ENCODE data around the gene OGDH.
A peak's percentile ranks its signal among the peaks of the same experiment; 100 is the strongest.
"Not testable (repeated sequence)": the region's sequence is repeated elsewhere in the genome, so short reads cannot be mapped to it uniquely, and the experiment has no call there.

Gene OGDH

DNA sequence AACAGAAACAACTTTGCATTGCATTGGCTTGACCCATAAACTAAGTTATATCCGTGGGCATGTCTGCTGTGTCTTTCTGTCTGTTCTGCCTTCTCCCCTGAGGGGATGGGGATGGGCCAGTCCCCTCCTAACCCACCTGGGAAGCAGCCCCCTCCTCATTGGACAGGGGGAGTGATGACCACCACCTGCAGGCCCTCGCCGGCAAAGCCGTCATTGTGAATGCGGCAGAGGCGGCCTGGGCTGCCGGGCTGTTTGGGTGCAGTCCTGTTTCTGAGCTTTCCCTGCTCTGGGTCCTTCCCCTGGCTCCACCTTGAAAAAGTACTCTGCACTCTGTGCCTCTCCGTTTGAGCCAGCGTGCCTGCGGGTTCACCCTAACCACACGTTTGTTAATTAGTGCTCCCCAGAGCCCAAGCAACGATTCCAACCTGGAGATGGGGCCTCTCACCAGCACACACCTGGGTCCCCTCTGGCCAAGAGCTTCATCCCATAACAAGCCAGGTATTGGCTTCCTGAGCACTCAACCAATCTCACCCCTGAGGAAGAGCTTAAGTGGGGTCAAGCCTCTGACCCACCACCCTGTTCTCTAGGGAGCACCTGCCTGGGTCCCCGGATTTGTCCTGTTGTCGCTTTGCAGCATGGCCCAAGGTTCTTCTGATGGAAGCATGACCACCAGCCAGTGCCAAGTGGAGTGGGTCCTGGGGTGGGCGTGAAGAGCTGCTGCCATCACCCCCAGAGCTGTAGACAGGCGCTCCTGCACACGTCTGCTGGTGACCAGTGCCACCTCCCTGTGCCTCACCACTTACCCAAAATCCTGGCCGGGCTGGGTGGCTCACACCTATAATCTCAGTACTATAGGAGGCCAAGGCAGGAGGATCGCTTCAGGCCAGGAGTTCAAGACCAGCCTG is 102.8 kb downstream of the OGDH start:
- DNase-seq = no peak

- no peak for DNase-seq
Observed at GRCh38 chr7:44709945-44710596, 103.6 kb downstream of the OGDH start.

DNA sequence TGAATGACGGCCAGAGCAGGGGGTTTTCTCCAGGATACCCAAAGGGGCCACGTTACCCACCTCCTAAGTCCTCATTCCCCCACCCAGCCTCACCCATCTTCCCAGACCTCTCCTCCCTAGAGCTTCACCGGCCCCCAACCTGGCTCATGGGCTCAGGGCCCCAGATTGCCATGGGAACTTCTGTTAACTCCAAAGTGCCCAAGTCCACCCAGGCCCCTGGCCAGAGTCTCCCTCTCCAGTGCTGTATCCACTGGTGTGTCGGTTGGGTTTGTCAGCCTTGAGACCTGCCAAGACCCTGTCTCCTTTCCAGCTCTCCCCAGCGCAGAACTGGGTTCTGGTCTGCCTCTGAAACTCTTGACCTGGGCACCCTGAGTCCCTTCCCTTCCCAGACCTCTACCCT is 105.1 kb downstream of the OGDH start:
- DNase-seq = no peak

DNA sequence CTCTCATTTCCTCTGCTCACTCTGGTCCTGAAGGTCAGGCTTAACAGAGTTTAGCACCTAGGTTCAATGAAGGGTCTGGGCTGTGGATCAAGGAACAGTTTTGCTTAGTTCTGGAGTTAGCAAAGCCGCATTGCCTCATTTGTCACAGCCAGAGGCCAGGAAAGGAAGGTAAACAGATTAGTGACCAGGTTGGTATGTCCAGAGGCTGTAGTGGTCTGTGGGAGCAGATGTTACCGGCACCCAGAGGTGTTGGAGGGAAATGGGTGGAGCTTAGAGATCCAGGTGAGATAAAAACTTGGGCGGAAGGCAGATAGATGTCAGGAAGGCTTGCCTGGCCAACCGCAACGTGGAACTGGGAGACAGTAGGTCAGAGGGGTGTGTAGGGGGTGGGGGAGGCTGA is 105.6 kb downstream of the OGDH start:
- DNase-seq = no peak

DNA sequence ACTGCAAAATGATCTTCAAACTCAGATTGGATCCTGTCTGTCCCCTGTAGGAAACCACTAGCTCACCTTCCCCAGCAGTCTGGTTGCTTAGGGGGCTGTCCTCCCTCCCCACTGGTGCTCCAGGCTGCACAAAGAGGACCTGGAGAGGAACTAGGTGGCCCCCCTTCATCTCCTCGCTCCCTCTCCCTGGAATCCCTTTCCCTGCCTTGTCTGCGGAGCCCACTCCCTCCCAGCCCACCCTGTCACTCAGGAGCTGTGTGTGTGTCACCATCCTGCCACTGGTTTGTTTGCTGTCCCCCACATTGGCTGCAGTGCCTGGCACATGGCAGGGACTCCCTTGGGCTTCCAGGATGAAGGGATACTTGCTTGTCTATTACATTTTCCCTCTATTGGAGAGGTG is 106.7 kb downstream of the OGDH start:
- DNase-seq = no peak

DNA sequence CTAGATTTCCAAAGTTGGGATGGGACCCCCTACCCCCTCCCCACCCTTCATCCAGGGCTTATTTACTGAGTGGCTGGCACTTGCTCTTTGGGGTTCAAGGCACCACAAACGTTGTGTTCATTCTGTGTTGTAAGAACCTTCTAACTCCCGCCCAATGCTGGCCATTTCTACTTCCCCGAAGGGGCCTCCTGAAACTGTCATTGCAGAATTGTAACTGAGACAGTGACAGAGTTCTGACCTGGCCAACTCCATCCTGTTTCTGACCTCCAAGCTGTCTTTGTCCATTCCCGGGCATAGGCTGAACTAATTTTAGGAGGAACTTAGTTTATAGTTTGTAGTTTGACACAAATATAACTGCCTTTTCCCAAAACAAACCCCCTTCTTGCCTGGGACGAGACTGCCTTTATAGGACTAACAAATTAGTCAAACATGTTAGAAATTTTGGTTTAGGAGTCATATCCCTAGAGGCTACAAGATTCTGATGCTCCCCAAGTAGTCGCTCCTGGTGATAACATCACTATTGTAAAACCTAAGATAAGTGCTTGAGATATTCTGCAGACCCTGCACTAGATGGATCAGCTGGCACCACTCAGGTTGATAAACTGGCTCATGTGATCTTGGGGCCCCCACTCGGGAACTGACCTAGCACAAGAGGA is 107.4 kb downstream of the OGDH start:
- DNase-seq = no peak

DNA sequence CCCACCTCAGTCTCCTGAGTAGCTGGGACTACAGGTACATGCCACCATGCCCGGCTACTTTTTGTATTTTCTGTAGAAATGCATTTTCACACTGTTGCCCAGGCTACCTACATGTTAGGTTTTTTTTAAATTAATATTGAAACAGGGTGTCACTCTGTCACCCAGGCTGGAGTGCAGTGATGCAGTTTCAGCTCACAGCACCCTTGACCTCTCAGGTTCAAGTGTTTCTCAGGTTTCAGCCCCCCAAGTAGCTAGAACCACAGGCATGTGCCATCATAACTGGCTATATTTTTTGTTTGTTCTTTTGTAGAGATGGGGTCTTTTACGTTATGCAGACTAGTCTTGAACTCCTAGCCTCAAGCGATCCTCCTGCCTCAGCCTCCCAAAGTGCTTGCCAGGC is 109.8 kb downstream of the OGDH start:
- no peak for DNase-seq

DNA sequence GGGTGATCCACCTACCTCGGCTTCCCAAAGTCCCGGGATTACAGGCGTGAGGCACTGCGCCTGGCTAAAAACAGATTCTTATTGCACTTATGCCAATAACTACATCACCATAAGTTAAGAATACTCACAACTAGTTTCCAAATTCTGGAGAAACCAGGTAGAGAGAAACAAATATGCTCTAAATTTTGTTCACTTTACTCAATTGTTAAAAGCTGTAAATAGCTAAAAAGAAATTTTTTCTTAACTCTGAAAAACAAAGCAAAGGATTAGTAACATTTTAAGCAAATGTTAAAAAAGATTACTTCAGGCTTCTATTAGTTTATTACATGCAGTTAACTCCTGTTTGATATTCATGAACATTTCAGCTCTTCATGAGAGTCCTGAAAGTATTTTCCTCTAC is 113.9 kb downstream of the OGDH start:
- DNase-seq = no peak

DNA sequence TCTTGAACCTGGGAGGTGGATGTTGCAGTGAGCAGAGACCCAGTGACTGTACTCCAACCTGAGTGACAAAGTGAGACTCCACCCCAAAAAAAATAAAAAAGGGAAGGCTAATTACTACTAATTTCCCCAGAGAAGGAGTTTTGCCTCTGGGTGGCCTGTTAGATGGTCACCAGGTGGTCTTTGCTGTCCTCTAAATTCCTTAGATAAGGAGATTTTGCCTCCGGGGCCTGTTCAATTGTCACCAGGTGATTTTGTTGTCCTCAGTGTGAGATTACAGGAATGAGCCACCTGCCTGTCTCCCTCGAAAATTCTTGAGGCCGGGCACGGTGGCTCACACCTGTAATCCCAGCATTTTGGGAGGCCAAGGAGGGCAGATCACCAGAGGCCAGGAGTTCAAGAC is 117.8 kb downstream of the OGDH start:
- no peak for DNase-seq

GRCh38 chr7:44726250-44726649 is 119.8 kb downstream of the OGDH start:
- DNase-seq = not testable (repeated sequence)

- DNase-seq = peak in 1 of 2 experiments; percentile 26
Observed at GRCh38 chr7:44727158-44727936, 120.9 kb downstream of the OGDH start.

- no peak for DNase-seq
Observed at GRCh38 chr7:44727937-44728262, 121.5 kb downstream of the OGDH start.

DNA sequence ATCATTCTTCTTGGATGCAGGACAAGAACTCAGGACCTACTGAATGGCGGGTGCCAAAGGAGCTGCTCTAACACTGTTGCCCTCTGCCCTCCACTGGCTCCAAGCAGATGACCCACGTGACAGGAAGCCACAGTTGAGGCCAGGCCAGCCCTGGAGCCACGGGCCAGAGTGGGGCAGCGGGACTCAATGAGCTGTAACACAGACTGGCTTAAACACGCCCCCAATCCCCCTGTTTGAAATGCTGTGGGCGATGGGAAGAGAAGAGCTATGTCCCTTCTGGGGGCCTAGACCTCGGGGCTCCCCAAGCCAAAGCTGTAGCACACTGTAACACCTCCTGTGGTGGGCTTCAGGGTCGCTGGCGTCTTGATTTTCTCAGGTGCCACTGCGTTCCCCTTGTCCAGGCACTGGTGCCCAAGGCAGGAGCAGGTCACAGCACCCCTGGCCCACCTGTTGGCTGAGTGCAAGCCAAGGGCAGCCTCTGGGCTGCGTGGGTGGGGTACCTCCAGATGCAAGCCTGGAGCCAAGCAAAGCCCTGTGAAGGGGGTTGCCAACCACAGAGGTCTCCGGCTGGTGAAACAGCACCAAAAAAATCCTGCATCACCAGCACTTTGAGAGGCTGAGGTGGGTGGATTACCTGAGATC is 123.6 kb downstream of the OGDH start:
- DNase-seq = no peak

GRCh38 chr7:44732971-44733370 is 126.5 kb downstream of the OGDH start:
- DNase-seq = not testable (repeated sequence)

DNA sequence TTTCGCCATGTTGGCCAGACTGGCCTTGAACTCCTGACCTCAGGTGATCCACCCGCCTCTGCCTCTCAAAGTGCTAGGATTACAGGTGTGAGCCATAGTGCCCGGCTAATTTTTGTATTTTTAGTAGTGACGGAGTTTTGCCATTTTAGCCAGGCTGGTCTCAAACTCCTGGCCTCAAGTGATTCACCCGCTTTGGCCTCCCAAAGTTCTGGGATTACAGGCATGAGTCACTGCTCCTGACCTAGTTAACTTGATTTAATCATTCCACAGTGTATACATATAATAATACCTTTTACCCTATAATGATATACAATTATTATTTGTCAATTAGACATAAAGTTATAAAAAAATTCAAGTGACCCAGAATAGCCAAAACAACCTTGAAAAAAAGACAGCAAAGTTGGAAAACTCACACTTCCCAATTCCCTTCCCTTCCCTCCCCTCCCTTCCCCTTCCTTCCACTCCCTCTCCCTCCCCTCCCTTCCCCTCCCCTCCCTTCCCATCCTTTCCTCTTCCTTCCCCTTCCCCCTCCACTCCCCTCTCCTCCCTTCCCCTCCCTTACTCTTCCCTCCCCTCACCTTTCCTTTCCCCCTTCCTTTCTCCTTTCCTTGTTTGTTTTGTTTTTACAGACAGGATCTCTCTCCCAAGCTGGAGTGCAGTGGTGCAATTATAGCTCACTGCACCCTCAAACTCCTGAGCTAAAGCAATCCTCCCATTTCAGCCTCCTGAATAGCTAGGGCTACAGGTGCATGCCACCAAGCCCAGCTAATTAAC is 127.5 kb downstream of the OGDH start:
- DNase-seq = peak; percentile 18 to 78

- DNase-seq = peak; percentile 91 to 99
Observed at GRCh38 chr7:44735403-44736165, 129.2 kb downstream of the OGDH start.

- no peak for DNase-seq
Observed at GRCh38 chr7:44736896-44737295, 130.5 kb downstream of the OGDH start.

DNA sequence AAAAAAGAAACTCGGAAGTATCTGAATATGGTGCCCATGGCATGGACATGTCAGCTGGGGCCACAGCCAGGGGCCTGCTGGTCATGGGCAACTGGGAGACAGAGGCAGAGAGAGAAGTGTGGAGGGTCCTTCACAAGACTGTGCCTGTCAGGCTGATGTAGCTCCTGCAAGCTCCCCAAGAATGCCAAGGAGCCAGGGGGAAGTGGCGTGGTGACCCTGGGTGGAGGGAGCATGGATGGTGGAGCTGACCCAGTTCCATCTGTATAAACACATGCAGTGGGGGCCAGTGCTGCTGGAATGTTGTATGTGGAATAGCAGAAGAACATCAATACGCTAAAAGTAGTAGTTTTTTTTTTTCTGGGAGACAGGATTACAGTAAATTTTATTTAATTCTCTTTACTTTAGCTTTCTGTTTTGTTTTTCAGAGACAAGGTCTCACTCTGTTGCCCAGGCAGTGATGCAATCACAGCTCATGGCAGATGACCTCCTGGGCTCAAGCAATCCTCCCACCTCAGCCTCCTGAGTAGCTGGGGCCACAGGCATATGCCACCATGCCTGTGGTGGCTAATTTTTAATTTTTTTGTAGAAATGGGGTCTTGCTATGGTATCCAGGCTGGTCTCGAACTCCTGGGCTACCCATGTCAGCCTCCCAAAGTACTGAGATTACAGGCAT is 131.8 kb downstream of the OGDH start:
- DNase-seq = no peak

DNA sequence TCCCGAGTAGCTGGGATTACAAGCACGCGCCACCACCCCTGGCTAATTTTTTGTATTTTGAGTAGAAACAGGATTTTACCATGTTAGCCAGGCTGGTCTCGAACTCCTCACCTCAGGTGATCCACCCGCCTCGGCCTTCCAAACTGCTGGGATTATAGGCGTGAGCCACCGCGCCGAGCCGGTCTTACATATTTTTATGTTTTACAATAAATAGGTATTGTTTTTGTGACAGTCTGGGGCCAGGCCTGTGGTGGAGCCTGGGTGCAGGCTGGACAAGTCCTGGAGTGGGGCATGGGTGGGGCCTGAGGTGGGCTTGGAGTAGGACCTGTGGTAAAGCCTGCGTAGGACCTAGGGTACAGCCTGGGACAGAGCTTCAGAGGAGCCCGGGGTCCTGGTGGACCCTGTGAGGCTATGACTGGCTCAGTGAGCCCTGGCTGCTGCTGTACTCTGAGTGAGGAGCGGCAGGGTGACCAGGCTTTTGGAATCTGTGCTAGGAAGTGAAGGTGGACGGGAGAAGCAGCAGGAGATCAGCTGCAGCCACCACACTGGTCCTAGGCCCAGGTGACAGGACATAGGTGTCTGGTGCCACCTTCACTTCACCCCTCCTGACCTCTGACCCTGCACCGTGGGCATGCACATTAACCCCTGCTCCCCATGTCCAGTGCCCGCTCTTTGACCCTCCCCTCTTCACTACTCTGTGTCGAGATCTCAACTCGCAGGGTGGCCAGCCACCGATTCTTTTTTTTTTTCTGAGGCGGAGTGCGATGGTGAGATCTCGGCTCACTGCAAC is 132.6 kb downstream of the OGDH start:
- no peak for DNase-seq

DNA sequence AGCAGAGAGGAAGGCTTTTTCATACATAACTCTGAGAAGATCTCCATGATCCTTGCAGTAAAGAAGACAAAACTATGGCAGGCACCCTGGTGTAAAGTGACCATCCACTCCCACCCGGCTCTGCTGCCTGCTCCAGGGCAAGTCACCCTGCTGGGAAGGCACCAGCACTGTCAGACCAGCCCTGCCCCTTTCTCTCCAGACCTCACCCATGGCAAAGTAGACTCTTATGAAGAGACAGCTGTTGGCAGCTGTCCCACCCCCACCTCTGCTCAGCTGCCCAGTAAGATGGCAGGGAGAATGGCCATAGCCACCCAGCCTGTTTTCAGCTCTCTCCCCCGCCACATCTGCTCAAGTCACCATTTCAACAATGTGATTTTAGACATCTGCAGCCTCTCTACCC is 133.6 kb downstream of the OGDH start:
- peak in 1 of 2 experiments; percentile 23 for DNase-seq

Measured in SW 1271 (cell line).